GM12872 (cell line): ENCODE measurements around the gene FBXO31.

Experiments
- TF ChIP-seq, protein P1 (sequence below): IDR thresholded peaks from 3 replicates; pipeline ENCODE4 v1.5.1; 2011; ENCODE audit warnings: low read depth, mild to moderate bottlenecking, low read length, moderate library complexity; ENCODE audit not compliant: insufficient read depth

FBXO31 gene

GRCh38 chr16:87360862-87361610, 22.5 kb downstream of the FBXO31 start:
- TF ChIP-seq, protein P1, sequence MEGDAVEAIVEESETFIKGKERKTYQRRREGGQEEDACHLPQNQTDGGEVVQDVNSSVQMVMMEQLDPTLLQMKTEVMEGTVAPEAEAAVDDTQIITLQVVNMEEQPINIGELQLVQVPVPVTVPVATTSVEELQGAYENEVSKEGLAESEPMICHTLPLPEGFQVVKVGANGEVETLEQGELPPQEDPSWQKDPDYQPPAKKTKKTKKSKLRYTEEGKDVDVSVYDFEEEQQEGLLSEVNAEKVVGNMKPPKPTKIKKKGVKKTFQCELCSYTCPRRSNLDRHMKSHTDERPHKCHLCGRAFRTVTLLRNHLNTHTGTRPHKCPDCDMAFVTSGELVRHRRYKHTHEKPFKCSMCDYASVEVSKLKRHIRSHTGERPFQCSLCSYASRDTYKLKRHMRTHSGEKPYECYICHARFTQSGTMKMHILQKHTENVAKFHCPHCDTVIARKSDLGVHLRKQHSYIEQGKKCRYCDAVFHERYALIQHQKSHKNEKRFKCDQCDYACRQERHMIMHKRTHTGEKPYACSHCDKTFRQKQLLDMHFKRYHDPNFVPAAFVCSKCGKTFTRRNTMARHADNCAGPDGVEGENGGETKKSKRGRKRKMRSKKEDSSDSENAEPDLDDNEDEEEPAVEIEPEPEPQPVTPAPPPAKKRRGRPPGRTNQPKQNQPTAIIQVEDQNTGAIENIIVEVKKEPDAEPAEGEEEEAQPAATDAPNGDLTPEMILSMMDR: no peak

DNA sequence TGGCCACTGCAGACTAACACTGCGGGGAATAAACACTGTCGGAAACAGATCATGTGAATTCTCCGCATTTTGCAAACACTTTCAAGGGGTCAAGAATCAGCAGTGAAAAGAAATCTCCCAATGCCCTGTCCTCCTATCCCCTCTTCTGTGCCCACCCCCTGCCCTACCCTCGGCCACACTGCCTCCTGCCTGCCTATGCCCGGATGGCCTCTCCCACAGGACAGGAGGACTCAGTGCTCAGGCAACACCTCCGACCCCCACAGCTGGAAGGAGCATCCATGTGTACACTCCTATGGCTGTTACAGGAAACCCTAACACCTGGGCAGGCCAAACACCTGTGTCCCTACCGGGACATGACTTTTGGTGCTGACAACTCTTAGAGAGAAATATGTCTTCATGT, 24.5 kb downstream of the FBXO31 start:
- TF ChIP-seq, protein P1: no peak

DNA sequence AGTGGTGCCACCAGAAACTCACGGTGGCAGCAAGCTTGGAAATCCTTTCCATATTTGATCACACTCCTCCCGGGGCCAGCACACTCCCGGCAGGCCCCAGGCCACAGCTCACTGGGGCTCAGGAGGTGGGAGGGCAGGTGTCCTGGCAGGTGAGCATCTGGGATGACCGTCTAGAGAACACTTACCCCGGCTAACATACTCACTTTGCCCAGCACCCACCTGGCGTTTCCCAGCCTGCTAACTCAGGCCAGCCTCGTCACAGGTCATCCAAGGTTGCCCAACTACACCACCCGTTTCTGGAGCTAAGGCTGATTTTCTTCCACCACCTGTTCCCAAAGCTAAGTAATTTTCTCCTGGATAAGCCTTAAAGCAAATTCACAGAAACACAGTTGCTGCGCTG, 24.9 kb downstream of the FBXO31 start:
- TF ChIP-seq, protein P1: no peak

GRCh38 chr16:87358250-87358649, 25.3 kb downstream of the FBXO31 start:
- TF ChIP-seq, protein P1: no peak

DNA sequence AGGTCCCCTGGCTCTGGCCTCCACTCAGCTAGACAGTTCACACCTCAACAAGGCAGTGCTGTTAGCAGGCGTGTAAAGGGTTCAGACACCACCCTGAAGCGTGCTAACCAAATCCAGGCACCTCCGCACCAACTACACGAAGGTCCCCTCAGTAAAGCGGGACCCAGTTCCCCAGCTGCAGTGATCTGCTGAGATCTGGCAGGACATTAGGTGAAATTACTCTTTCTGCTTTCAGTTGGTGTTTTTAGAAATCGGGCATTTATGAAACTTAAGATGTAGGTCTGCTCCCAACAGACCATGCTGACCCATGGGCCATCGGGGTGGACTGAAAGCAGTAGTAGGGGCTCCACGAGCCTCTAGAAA, 27.1 kb downstream of the FBXO31 start:
- TF ChIP-seq, protein P1: no peak

- TF ChIP-seq, protein P1: no peak
These were observed 30.0 kb downstream of the FBXO31 start for GRCh38 chr16:87353613-87354012.

DNA sequence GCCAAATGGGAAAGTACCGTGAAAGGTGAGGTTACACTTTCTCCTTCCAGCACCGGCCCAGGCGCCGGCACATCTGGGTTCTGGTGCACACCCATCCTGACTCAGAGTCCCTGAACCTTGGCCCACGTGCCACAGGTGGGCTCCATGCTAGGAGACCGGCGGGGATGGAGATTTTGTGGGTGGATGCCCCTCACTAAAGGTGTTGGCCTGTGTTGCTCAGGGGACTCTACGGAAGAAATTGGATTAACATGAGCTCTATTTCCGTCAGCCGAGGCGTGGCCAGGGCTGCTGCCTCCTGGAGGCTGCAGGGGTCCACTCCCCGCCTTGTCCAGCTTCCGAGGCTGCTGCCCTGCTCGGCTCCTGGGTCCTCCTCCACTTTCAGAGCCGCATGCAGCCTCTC, 30.8 kb downstream of the FBXO31 start:
- TF ChIP-seq, protein P1: no peak
